CD4-positive, alpha-beta T cell treated with Interleukin-15 for 4 hours (primary cell): ENCODE measurements around the gene ENO3.

Experiments
- DNase-seq: peaks from one replicate; pipeline ENCODE4 v3.0.0-alpha.2; 2020; ENCODE audit warnings: low spot score

The ENO3 gene

GRCh38 chr17:4937553-4937952 is 13.4 kb upstream of the ENO3 start:
- DNase-seq, result no peak

DNA sequence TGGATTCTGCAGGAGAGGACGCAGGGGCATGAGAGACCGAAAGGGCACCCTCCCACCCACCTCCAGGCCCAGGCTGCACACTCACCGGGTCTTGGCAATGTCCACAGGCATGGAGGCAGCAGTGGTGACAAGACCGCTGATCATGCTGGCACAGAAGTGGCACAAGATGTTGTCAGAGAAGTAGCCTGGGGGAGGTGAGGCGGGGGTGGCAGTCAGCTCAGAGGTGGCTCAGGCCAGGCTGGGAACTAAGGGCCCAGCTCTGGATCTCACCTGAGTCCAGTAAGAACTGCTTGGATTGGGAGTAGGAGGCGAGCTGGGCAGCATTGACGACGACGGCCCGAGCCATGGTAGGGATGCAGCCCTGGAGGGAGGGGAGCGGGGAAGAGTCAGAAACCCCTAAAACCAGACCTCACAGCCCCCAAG is 12.8 kb upstream of the ENO3 start:
- DNase-seq, result no peak

- no peak for DNase-seq
Measured at GRCh38 chr17:4938688-4939545, 12.0 kb upstream of the ENO3 start.

DNA sequence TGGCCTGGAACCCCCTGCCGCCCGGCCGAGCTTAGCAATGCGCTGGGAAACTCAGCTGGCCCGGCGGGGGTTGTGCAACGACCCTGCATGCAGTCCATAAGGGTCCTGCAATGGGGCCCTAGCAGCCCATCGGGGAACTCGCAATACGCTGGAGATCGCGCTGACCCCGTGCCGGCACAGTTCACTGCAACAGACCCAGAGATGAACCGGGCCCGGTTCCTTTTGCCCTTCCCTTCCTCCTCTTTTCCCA is 11.4 kb upstream of the ENO3 start:
- no peak for DNase-seq

GRCh38 chr17:4939796-4940554 is 10.9 kb upstream of the ENO3 start, which contains the start of the genes RNF167 and SLC25A11:
Gene RNF167, plus strand, starts transcription at chr17:4940268. Its CDS starts 642 bp downstream, at chr17:4940910.
Gene SLC25A11, minus strand, starts transcription at chr17:4940046. Its CDS starts 136 bp downstream, at chr17:4939910.
- peak; percentile 99 for DNase-seq

DNA sequence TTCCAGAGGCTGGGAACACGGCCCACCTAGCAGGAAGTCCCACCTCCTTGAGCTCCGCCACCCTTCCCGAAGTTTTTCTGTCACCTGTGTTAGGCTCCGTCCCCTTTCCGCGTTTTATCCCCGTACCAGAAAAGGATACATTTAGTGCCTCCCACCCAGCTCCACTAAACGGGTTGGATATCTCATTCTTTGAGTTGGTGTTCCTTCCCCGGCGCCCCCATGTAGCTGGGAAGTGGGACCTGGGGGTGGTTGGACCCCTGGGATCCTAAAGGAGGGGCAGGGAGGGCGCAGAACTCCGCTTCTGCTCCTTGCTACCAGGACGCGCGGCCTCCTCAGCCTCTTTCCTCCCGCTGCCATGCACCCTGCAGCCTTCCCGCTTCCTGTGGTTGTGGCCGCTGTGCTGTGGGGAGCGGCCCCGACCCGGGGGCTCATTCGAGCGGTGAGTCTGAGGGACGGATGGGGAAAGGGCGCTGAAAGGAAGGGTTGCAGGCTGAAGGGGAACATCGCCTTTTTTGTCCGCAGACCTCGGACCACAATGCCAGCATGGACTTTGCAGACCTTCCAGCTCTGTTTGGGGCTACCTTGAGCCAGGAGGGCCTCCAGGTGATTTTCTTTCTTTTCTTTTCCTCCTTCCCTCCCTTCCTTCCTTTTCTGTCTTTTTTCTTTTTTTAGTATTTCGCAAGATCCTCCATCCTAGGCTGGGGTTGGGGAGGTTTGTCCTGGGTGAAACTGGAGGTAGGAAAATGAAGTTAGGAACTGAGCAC is 10.2 kb upstream of the ENO3 start:
- DNase-seq, result no peak

DNA sequence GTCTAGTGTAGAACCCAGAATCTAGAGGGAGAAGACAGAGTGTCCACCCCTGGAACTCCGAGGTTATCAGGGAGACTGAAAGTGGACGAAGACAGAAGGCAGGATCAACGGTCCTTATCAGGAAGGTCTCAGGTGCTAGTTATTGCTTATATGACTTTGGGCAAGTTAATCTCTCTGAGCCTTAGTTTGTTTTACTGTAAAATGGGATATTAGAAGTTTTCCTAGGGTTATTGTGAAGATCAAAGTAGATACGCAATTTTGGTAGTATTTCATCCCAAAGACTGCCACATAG is 9.7 kb upstream of the ENO3 start:
- DNase-seq, result no peak

DNA sequence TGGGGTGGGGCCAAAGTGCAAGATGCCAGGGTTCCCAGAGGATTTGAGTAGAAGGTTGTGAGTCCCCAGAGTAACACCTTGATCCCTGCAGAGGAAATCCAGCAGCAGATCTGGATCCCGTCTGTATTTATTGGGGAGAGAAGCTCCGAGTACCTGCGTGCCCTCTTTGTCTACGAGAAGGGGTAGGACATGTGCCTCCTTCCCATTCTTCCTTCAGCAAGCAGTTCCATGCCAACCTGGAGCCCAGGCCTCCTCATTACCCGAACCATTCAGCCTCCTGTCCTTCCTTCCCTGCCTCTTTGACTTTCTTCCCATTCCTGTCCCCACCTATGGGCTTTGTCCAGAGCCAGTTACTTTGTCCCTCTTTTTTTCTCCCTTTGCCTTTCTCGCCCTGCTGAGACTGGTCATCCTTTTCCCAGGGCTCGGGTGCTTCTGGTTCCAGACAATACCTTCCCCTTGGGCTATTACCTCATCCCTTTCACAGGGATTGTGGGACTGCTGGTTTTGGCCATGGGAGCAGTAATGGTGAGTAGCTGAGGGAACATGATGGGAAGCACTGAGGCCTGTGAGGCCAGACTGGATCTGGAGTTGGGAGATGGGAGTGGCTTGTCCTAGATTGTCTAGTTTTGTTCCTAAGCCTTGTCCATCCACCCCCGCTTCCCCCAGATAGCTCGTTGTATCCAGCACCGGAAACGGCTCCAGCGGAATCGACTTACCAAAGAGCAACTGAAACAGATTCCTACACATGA is 8.0 kb upstream of the ENO3 start:
- no peak for DNase-seq

- peak; percentile 62 for DNase-seq
Measured at GRCh38 chr17:4944163-4944553, 6.8 kb upstream of the ENO3 start.

DNA sequence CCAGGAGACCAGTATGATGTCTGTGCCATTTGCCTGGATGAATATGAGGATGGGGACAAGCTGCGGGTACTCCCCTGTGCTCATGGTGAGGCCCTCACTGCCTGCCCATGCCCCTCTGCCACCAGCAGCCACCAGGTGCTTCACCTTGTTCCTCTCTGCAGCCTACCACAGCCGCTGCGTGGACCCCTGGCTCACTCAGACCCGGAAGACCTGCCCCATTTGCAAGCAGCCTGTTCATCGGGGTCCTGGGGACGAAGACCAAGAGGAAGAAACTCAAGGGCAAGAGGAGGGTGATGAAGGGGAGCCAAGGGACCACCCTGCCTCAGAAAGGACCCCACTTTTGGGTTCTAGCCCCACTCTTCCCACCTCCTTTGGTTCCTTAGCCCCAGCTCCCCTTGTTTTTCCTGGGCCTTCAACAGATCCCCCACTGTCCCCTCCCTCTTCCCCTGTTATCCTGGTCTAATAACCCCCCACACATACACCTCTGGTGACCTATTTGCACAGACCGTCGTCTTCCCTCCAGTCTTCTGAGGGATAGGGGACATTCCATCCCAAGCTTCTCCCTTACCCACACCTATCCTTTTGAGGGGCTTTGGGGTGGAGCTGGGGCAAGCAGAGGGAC is 6.3 kb upstream of the ENO3 start:
- DNase-seq, result no peak

- peak; percentile 85 for DNase-seq
Measured at GRCh38 chr17:4945176-4945943, 5.6 kb upstream of the ENO3 start.

DNA sequence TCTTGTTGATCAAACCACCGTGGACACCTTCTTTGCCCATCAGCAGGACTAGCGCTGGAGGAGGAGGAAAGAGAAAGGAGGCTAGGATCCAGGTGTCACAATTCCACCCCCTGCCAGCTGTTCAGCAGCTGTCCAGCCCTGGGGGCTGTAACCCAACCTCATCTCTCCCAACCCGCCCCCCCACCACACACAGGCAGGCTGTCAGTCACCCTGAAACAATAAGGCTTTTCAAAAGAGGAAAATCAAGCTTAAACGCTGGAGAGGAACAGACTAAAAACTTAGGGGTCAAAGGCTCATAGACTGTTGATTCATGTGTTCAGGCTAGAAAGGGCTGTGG is 5.0 kb upstream of the ENO3 start:
- no peak for DNase-seq

DNA sequence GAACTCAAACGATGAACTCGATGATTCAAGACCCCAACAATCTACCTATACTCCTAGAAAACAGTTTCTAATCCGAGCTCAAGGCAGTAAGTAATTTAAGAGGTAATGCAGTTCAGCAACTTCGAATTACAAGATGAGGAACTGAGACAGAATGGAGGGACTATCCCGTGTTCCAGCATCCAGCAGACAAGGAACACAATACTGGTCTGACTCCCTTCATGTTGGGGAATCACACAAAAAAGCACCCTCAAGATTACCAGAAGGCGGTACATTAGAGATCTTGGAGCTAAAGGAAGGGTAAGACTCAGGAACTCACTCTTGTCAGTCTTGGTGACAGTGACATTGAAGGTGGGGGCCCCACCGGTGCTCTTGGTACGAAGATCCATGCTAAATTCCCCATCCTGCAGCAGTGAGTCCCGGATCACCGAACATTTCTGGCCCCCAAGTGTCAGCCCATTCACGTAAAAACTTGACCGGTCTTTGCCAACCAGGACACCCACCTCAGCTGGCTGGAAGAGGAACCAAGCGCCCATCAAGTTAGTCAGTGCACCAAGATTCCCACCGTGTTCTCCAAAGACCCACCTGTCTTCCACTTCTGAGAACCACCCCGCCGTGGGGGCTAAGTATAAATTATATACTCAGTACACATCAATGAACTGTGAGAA is 4.5 kb upstream of the ENO3 start:
- DNase-seq, result no peak

GRCh38 chr17:4947010-4947410 is 3.9 kb upstream of the ENO3 start:
- no peak for DNase-seq

GRCh38 chr17:4947411-4948165 is 3.3 kb upstream of the ENO3 start:
- peak; percentile 64 for DNase-seq

- peak; percentile 94 for DNase-seq
Measured at GRCh38 chr17:4948166-4948930, 2.6 kb upstream of the ENO3 start, which contains the start of gene PFN1. Gene PFN1, minus strand, starts transcription at chr17:4948530. Its CDS starts 136 bp downstream, at chr17:4948394.

DNA sequence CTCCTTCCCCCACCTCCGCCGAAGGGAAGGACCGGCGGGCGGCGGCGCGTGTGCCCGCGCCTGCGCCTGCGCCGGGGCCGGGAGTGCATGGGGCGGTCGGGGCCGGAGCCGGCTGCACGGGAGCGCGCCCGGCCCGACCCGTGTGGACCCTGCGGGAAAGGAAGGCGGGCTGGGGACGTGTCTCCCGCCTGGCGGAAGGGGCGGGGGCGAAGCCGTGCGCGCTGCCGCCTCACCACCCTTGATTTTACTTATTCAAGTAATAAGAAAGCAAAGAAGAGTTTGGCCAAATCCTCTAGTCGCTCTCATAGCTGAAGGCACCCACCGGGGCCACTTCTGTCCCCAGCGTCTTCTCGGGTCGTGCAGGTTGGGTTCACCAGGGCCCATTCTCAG is 2.0 kb upstream of the ENO3 start:
- DNase-seq, result peak; percentile 74

DNA sequence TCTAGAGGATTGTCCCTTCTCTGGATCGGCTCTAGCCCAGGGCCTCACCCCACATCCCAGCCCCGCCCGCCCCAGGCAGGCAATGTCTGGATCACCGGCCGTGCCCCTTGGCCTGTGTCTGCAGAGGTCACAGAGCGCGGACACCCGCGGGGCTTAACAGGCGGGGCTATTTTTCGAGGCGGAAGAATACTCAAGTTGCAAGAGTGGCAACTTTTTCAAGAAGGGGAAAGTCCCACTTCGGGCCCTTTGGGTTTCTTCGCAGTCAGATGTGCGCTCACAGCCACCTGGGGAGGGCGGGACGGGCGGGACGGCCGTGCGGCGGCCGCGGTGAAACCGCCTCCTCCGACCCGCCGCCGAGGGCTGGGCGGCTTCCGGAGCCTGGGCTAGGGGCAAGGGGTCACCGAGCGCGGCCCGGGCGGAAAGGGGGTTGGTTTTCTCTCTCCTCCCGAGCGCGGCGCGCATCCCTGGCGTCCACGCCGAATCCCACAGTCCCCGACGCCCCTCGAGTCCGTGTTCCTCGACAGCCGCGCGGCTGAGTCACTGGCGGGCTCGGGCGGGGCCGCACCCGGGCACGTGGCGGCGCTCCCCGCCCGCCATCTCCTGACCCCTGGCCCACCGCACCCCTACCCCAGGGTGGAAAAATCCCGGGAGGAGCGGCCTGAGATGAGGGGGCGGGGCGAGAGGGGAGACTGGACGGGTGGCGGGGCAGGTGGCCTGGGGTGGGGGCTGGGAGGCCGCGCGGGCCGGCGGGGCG is 1.4 kb upstream of the ENO3 start:
- DNase-seq, result peak; percentile 86
